ENCODE measurements around the gene DAZAP1.

The DAZAP1 gene

DNA sequence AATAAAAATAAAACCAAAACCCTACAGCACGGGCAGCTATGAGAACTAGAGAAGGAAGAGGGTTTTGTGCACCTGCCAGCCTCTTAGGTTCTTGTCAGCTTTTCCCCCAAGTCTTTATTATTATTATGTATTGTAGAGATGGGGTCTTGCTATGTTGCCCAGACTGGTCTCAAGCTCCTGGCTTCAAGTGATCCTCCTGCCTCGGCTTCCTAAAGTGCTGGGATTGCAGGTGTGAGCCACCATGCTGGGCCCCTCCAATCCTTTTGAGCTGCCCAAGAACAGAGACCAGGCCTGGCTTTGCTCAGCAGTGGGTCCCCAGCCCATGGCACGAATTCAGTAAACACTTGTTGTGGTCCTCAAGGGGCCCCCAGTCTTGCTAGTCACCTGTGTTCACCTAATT, 25.1 kb upstream of the DAZAP1 start:
- TF ChIP-seq POLR2AphosphoS5 (IDR thresholded peaks at IDR 0.05; ENCODE audit: low read depth, low read length), result no peak
- TF ChIP-seq, protein P1, sequence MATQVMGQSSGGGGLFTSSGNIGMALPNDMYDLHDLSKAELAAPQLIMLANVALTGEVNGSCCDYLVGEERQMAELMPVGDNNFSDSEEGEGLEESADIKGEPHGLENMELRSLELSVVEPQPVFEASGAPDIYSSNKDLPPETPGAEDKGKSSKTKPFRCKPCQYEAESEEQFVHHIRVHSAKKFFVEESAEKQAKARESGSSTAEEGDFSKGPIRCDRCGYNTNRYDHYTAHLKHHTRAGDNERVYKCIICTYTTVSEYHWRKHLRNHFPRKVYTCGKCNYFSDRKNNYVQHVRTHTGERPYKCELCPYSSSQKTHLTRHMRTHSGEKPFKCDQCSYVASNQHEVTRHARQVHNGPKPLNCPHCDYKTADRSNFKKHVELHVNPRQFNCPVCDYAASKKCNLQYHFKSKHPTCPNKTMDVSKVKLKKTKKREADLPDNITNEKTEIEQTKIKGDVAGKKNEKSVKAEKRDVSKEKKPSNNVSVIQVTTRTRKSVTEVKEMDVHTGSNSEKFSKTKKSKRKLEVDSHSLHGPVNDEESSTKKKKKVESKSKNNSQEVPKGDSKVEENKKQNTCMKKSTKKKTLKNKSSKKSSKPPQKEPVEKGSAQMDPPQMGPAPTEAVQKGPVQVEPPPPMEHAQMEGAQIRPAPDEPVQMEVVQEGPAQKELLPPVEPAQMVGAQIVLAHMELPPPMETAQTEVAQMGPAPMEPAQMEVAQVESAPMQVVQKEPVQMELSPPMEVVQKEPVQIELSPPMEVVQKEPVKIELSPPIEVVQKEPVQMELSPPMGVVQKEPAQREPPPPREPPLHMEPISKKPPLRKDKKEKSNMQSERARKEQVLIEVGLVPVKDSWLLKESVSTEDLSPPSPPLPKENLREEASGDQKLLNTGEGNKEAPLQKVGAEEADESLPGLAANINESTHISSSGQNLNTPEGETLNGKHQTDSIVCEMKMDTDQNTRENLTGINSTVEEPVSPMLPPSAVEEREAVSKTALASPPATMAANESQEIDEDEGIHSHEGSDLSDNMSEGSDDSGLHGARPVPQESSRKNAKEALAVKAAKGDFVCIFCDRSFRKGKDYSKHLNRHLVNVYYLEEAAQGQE (IDR thresholded peaks at IDR 0.05; ENCODE audit: insufficient read depth in 1 of 2, low read depth in 2 of 2, low read length in 2 of 2), result no peak
- TF ChIP-seq SIN3A (IDR thresholded peaks at IDR 0.05; ENCODE audit: borderline replicate concordance, insufficient read depth, low read length), result no peak
- TF ChIP-seq TAF1 (IDR thresholded peaks at IDR 0.05; ENCODE audit: borderline replicate concordance, insufficient read depth, low read length), result no peak
- TF ChIP-seq FOXP2 (optimal IDR thresholded peaks at IDR 0.05; ENCODE audit: borderline replicate concordance, extremely low read depth, extremely low read length, insufficient read depth), result no peak

DNA sequence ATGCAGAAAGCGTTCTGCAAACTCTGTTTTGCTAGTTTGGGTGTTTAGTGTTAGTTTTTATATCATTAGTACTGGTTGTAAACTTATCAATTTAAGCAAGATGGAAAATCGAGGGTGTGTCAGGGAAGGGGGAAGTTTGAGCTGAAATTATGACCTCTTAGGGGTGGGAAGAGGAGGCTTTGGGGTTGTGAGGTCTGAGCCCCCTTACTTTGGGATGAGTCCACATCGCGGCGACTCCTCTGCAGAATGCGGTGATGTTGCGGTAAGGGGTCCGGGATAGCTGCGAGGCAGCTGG, 24.4 kb upstream of the DAZAP1 start:
- no peak for TF ChIP-seq SIN3A (IDR thresholded peaks at IDR 0.05; ENCODE audit: borderline replicate concordance, insufficient read depth, low read length)

DNA sequence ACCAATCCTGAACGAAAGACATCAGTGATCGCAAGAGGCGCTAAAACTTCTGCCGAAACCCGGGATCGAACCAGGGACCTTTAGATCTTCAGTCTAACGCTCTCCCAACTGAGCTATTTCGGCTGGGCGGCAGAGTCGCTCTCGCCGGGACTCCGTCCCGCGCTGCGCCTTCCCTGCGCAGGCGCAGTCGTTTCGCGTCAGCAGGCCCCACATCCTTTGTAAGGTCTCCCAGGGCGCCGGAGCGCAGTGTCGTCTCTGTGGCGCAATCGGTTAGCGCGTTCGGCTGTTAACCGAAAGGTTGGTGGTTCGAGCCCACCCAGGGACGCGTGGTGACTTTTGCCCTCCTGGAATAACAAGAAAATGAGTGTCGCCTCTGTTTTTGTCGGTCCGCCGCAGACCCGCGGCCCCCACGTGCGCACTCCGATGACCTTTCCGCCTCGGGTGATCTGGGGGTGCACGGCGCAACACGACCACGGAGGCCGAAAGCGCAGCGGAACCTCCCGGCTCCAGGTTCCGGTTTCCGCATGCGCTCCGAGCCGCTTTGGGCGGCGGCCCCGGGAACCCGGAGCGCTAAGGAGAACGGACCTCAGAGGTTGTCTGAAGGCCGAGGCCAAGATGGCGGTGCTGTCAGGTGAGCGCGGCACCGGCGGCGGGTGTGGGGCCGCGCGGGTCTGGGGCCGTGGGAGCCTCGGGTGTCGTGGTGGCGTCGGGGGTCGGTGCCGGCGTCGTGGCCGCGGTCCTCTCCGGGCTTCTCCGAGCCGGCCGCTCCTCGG, 23.9 kb upstream of the DAZAP1 start, which contains the start of gene NDUFS7:
NDUFS7 (plus strand) TSS at position 596 of the 773 bp plus-strand sequence; CDS start at position 616, 20 bp downstream.
- TF ChIP-seq, protein P1 (IDR thresholded peaks at IDR 0.05; ENCODE audit: insufficient read depth in 1 of 2, low read depth in 2 of 2, low read length in 2 of 2), result no peak; a peak in 1 of 4 replicates
- TF ChIP-seq FOXP2 (optimal IDR thresholded peaks at IDR 0.05; ENCODE audit: borderline replicate concordance, extremely low read depth, extremely low read length, insufficient read depth), result peak; percentile 91
- 0 out of 2 replicates have a peak, but pooled peaks have one; percentile 48 for TF ChIP-seq POLR2AphosphoS5 (IDR thresholded peaks at IDR 0.05; ENCODE audit: low read depth, low read length)
- peak; percentile 88 for TF ChIP-seq TAF1 (IDR thresholded peaks at IDR 0.05; ENCODE audit: borderline replicate concordance, insufficient read depth, low read length)

DNA sequence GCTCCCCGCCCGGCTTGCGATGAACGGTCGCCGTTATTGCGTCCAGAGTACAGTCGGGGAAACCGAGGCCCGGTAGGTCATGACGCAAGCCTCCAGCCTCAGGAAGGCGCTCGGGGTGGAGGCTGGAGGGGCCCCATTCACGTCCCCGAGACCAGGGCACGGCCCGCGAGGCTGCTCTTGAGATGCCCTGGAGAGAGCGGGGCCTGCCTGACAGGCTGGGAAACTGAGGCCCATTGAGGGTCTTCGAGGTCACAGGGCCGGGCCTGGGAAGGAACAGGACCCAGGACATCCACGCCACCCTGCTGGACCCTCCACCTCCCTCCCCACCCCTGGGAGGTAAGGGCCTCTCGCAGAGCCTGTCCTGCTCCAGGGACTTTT, 23.3 kb upstream of the DAZAP1 start:
- TF ChIP-seq POLR2AphosphoS5 (IDR thresholded peaks at IDR 0.05; ENCODE audit: low read depth, low read length), result no peak
- TF ChIP-seq, protein P1 (IDR thresholded peaks at IDR 0.05; ENCODE audit: insufficient read depth in 1 of 2, low read depth in 2 of 2, low read length in 2 of 2), result no peak
- TF ChIP-seq SIN3A (IDR thresholded peaks at IDR 0.05; ENCODE audit: borderline replicate concordance, insufficient read depth, low read length), result no peak
- no peak for TF ChIP-seq TAF1 (IDR thresholded peaks at IDR 0.05; ENCODE audit: borderline replicate concordance, insufficient read depth, low read length)
- no peak for TF ChIP-seq FOXP2 (optimal IDR thresholded peaks at IDR 0.05; ENCODE audit: borderline replicate concordance, extremely low read depth, extremely low read length, insufficient read depth)

DNA sequence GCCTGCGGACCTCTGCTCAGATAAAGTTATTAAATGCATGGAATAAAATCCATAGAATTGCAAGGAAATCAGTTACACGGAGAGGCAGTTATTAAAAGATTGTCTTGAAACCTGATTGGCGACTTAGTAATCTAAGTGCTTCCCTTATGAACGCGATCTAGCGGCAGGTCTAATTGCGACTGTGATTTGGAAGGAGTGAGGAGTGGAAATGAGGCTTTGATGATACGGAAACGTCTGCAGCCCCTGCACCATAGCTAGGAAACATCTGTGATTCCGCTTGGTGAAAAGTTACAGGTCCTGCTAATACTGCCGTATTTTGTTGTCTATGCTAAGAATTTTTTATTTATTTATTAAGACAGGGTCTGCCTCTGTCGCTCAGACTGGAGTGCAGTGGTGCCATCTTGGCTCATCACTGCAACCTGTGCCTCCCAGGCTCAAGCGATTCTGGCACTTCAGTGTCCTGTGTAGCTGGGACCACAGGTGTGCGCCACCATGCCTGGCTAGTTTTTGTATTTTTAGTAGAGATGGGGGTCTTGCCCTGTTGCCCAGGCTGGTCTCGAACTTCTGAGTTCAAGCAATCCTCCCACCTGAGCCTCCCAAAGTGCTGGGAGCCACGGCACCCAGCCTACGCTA, 22.8 kb upstream of the DAZAP1 start:
- TF ChIP-seq SIN3A (IDR thresholded peaks at IDR 0.05; ENCODE audit: borderline replicate concordance, insufficient read depth, low read length), result no peak
- no peak for TF ChIP-seq TAF1 (IDR thresholded peaks at IDR 0.05; ENCODE audit: borderline replicate concordance, insufficient read depth, low read length)
- TF ChIP-seq, protein P1 (IDR thresholded peaks at IDR 0.05; ENCODE audit: insufficient read depth in 1 of 2, low read depth in 2 of 2, low read length in 2 of 2), result no peak
- no peak for TF ChIP-seq POLR2AphosphoS5 (IDR thresholded peaks at IDR 0.05; ENCODE audit: low read depth, low read length)
- no peak for TF ChIP-seq FOXP2 (optimal IDR thresholded peaks at IDR 0.05; ENCODE audit: borderline replicate concordance, extremely low read depth, extremely low read length, insufficient read depth)
